ENCODE data around the gene ZFAND3. TPM values are rescaled to one million over a fixed set of nuclear protein-coding genes. Genes with fewer than 3 reads are reported as not detected.

Gene ZFAND3
- total and polyA plus RNA-seq, 2 experiments from 2014 or later, result 16.9 to 28.2 TPM

GRCh38 chr6:37872373-37872745 lies 52.8 kb downstream of the ZFAND3 start:
- H2AFZ ChIP-seq, result no peak overlapping the region
- Mint-ChIP-seq H3K4me1 (peaks cover 34% of the 10 kb centered on the region), H3K27ac (0 out of 2 replicates have a peak overlapping the region, but pooled peaks have one; percentile 7), H3K4me3 (no peak overlapping the region), H3K36me3 (ENCODE audit: low read depth) (no peaks in the 10 kb centered on the region; the same call in 2 of the 3 replicates), H3K27me3 (ENCODE audit: insufficient read depth, low read depth, poor library complexity) (no peaks in the 10 kb centered on the region), H3K9me3 (no peaks in the 10 kb centered on the region; the same call in 2 of the 3 replicates)
- no peaks in the 10 kb centered on the region for H3F3A ChIP-seq (replicated peaks; ENCODE audit: low read depth)
- DNase-seq (ENCODE audit: low spot score) (no peak), ATAC-seq (no peak)
- peaks cover 100% of the 10 kb centered on the region for H3K79me2 ChIP-seq (replicated peaks; ENCODE audit: insufficient read depth)
- TF ChIP-seq ZNF114 (CRISPR knock-in tag; IDR thresholded peaks at IDR 0.05) (no peak), NANOG (IDR thresholded peaks at IDR 0.05; ENCODE audit: borderline replicate concordance) (no peak), ZNF462 (CRISPR knock-in tag; IDR thresholded peaks at IDR 0.05) (no peak), STAT1 (IDR thresholded peaks at IDR 0.05; ENCODE audit: unreplicated experiment) (no peak), JUNB (IDR thresholded peaks at IDR 0.05; ENCODE audit: unreplicated experiment) (no peak), POLR2AphosphoS5 (IDR thresholded peaks at IDR 0.05; ENCODE audit: low read depth) (no peak), CREB1 (CRISPR knock-in tag; IDR thresholded peaks at IDR 0.05; ENCODE audit: low read depth) (no peak), REST (IDR thresholded peaks at IDR 0.05; ENCODE audit: unreplicated experiment) (no peak), ZNF331 (CRISPR knock-in tag; IDR thresholded peaks at IDR 0.05; ENCODE audit: low read depth) (no peak), EZH2phosphoT487 (IDR thresholded peaks at IDR 0.05; ENCODE audit: unreplicated experiment) (no peak), EZH2 (IDR thresholded peaks at IDR 0.05; ENCODE audit: low read depth, unreplicated experiment) (no peak)
- TF ChIP-seq, protein P1, sequence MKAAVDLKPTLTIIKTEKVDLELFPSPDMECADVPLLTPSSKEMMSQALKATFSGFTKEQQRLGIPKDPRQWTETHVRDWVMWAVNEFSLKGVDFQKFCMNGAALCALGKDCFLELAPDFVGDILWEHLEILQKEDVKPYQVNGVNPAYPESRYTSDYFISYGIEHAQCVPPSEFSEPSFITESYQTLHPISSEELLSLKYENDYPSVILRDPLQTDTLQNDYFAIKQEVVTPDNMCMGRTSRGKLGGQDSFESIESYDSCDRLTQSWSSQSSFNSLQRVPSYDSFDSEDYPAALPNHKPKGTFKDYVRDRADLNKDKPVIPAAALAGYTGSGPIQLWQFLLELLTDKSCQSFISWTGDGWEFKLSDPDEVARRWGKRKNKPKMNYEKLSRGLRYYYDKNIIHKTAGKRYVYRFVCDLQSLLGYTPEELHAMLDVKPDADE (IDR thresholded peaks at IDR 0.05), result no peak
- TF ChIP-seq, protein P2, sequence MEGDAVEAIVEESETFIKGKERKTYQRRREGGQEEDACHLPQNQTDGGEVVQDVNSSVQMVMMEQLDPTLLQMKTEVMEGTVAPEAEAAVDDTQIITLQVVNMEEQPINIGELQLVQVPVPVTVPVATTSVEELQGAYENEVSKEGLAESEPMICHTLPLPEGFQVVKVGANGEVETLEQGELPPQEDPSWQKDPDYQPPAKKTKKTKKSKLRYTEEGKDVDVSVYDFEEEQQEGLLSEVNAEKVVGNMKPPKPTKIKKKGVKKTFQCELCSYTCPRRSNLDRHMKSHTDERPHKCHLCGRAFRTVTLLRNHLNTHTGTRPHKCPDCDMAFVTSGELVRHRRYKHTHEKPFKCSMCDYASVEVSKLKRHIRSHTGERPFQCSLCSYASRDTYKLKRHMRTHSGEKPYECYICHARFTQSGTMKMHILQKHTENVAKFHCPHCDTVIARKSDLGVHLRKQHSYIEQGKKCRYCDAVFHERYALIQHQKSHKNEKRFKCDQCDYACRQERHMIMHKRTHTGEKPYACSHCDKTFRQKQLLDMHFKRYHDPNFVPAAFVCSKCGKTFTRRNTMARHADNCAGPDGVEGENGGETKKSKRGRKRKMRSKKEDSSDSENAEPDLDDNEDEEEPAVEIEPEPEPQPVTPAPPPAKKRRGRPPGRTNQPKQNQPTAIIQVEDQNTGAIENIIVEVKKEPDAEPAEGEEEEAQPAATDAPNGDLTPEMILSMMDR (conservative IDR thresholded peaks at IDR 0.05; ENCODE audit: low read depth in 2 of 2), result no peak
- no peak overlapping the region for H3K4me3 ChIP-seq
- H3K4me2 ChIP-seq, result peak overlapping the region; percentile 27; the same call in 1 of the 2 replicates
- H3K4me1 ChIP-seq (ENCODE audit: insufficient read depth), result peaks cover 35% of the 10 kb centered on the region
- peaks cover 40% of the 10 kb centered on the region for H4K20me1 ChIP-seq (replicated peaks; ENCODE audit: insufficient read depth)
- no peak overlapping the region for H3K27ac ChIP-seq (ENCODE audit: low read depth)
- H3K9me2 ChIP-seq (ENCODE audit: insufficient read depth), result no peaks in the 10 kb centered on the region
- H3K36me3 ChIP-seq (ENCODE audit: insufficient read depth), result no peaks in the 10 kb centered on the region
- no peaks in the 10 kb centered on the region for H3K27me3 ChIP-seq (ENCODE audit: insufficient read depth)

Measured in GM23338 (cell line).